TTC549 (cell line): ENCODE results near the gene MOB2.

Experiments
- FAIRE-seq: peaks from 2 replicates; lab custom pipeline; 2012; peaks lifted over from hg19 to GRCh38; lab: Jason Lieb, UNC

Gene MOB2

GRCh38 chr11:1502954-1503707 lies 16.6 kb upstream of the MOB2 start:
- no peak for FAIRE-seq

GRCh38 chr11:1502168-1502953 lies 15.8 kb upstream of the MOB2 start:
- FAIRE-seq = no peak

- FAIRE-seq = no peak
These were observed 15.0 kb upstream of the MOB2 start for GRCh38 chr11:1501421-1502167.

- FAIRE-seq = no peak
These were observed 14.2 kb upstream of the MOB2 start for GRCh38 chr11:1500466-1501420.

- no peak for FAIRE-seq
These were observed 13.3 kb upstream of the MOB2 start for GRCh38 chr11:1499899-1500298.

GRCh38 chr11:1499261-1499890 lies 12.8 kb upstream of the MOB2 start:
- no peak for FAIRE-seq

GRCh38 chr11:1498262-1498661 lies 11.7 kb upstream of the MOB2 start:
- no peak for FAIRE-seq

GRCh38 chr11:1497600-1497999 lies 11.0 kb upstream of the MOB2 start:
- no peak for FAIRE-seq

- FAIRE-seq = no peak
These were observed 10.1 kb upstream of the MOB2 start for GRCh38 chr11:1496761-1497095.

GRCh38 chr11:1496091-1496760 lies 9.6 kb upstream of the MOB2 start:
- no peak for FAIRE-seq

GRCh38 chr11:1494650-1495049 lies 8.1 kb upstream of the MOB2 start:
- FAIRE-seq = no peak

- FAIRE-seq = no peak
These were observed 7.2 kb upstream of the MOB2 start for GRCh38 chr11:1493650-1494244.

- no peak for FAIRE-seq
These were observed 4.8 kb upstream of the MOB2 start for GRCh38 chr11:1491379-1491778.

GRCh38 chr11:1490651-1491050 lies 4.1 kb upstream of the MOB2 start:
- no peak for FAIRE-seq

GRCh38 chr11:1488575-1489180 lies 2.1 kb upstream of the MOB2 start:
- no peak for FAIRE-seq

GRCh38 chr11:1487851-1488574 lies 1.4 kb upstream of the MOB2 start:
- FAIRE-seq = no peak

GRCh38 chr11:1487091-1487850 lies 692 bp upstream of the MOB2 start:
- FAIRE-seq = no peak

GRCh38 chr11:1485504-1485885 lies 1.1 kb downstream of the MOB2 start:
- FAIRE-seq = no peak
